Kidney epithelial cell (primary cell): ENCODE measurements around the gene YBEY. TPM values are rescaled to one million over a fixed set of nuclear protein-coding genes. Genes with fewer than 3 reads are reported as not detected.

Experiments used
- DNase-seq: peaks from one replicate; pipeline ENCODE4 v3.0.0-alpha.2; 2010; ENCODE audit warnings: low read depth
- H3K27me3 ChIP-seq: 2 replicates; pipeline ENCODE4 v1.6.0; 2011; ENCODE audit warnings: low read length; ENCODE audit not compliant: control insufficient read depth, insufficient read depth
- H3K36me3 ChIP-seq: 2 replicates; pipeline ENCODE4 v1.5.1; 2011; ENCODE audit warnings: low read length; ENCODE audit not compliant: control insufficient read depth, insufficient read depth
- H3K4me3 ChIP-seq: 2 replicates; pipeline ENCODE4 v1.5.1; 2011; ENCODE audit warnings: low read depth, mild to moderate bottlenecking, control low read depth, low read length
- CTCF ChIP-seq: IDR thresholded peaks from 2 replicates; pipeline ENCODE4 v1.5.1; 2011; ENCODE audit warnings: mild to moderate bottlenecking, moderate library complexity, low read length, control low read depth, inconsistent platforms; ENCODE audit not compliant: insufficient read depth, poor library complexity, severe bottlenecking
- total RNA-seq: library from RNA; depleted of rRNA; stranded (reverse); fragments of >200 nt; gene quantifications from 2 replicates; pipeline ENCODE4 v1.2.3, GENCODE V29; 2015

Gene YBEY
- total RNA-seq, 1 donor from 2014 or later = 23.7 TPM

- H3K36me3 ChIP-seq = peaks cover 3% of the 10 kb centered on the region
- no peak for DNase-seq
- no peak for TF ChIP-seq CTCF
- no peaks in the 10 kb centered on the region for H3K27me3 ChIP-seq
- no peak overlapping the region for H3K4me3 ChIP-seq
Measured at GRCh38 chr21:46244602-46245001, 41.5 kb upstream of the YBEY start.

- Histone ChIP-seq H3K36me3 (peaks cover 3% of the 10 kb centered on the region), H3K4me3 (no peak overlapping the region), H3K27me3 (no peaks in the 10 kb centered on the region)
- TF ChIP-seq CTCF = no peak
- DNase-seq = no peak
Measured at GRCh38 chr21:46245213-46245915, 40.8 kb upstream of the YBEY start.

- Histone ChIP-seq H3K4me3 (no peak overlapping the region), H3K36me3 (peaks cover 3% of the 10 kb centered on the region)
- no peak for TF ChIP-seq CTCF
Measured at GRCh38 chr21:46246345-46246744, 39.8 kb upstream of the YBEY start.

GRCh38 chr21:46247699-46248421 lies 38.3 kb upstream of the YBEY start:
- no peak for TF ChIP-seq CTCF
- no peak for DNase-seq
- Histone ChIP-seq H3K4me3 (no peak overlapping the region), H3K36me3 (peaks cover 3% of the 10 kb centered on the region), H3K27me3 (no peaks in the 10 kb centered on the region)

More at GRCh38 chr21:46246345-46246744, 39.8 kb upstream of the YBEY start:
- H3K27me3 ChIP-seq = no peaks in the 10 kb centered on the region
- DNase-seq = no peak

- Histone ChIP-seq H3K27me3 (no peaks in the 10 kb centered on the region), H3K36me3 (peaks cover 3% of the 10 kb centered on the region), H3K4me3 (no peak overlapping the region)
- no peak for DNase-seq
- no peak for TF ChIP-seq CTCF
Measured at GRCh38 chr21:46248422-46248782, 37.7 kb upstream of the YBEY start.
